Esophagus muscularis mucosa (tissue), 4 donors: ENCODE results near the gene ELMO3. TPM values are rescaled to one million over a fixed set of nuclear protein-coding genes. Genes with fewer than 3 reads are reported as not detected.

Source experiments
- DNase-seq: peaks from one replicate; pipeline ENCODE4 v3.0.0-alpha.2; 2017; ENCODE audit errors: extremely low spot score
- H3K27ac ChIP-seq, 4 donors: fragments of 200-600 bp; sonication (generic); replicated peaks in 1 of 4; 1 replicate in 3 of 4; 2 replicates in 1 of 4; pipeline ENCODE4 v1.5.1; 2016 to 2019; ENCODE audit warnings: mild to moderate bottlenecking in 1 of 4
- H3K27me3 ChIP-seq, 4 donors: fragments of 200-600 bp; sonication (generic); one replicate each; pipeline versions ENCODE4 v1.5.1 to v1.6.0; 2016 to 2019
- H3K36me3 ChIP-seq, 4 donors: fragments of 200-600 bp; sonication (generic); one replicate each; pipeline ENCODE4 v1.5.1; 2016 to 2019
- H3K4me1 ChIP-seq, 4 donors: fragments of 200-600 bp; sonication (generic); one replicate each; pipeline ENCODE4 v1.5.1; 2016 to 2019
- H3K4me3 ChIP-seq, 4 donors: fragments of 200-600 bp; sonication (generic); 1 replicate in 2 of 4; 2 replicates in 2 of 4; pipeline ENCODE4 v1.5.1; 2016 to 2019; ENCODE audit warnings: mild to moderate bottlenecking in 4 of 4, moderate library complexity in 1 of 4
- H3K9me3 ChIP-seq, 4 donors: fragments of 200-600 bp; sonication (generic); 1 replicate in 3 of 4; 2 replicates in 1 of 4; pipeline ENCODE4 v1.5.1; 2016 to 2019
- EP300 ChIP-seq: sonication (generic); formaldehyde crosslinking; IDR thresholded peaks from one replicate; pipeline ENCODE4 v1.6.1; 2017; ENCODE audit warnings: antibody characterized with exemption
- POLR2A ChIP-seq: fragments of 450-650 bp; IDR thresholded peaks from one replicate; pipeline ENCODE4 v1.6.1; 2017; ENCODE audit warnings: antibody characterized with exemption, moderate library complexity, mild to moderate bottlenecking, low read depth
- POLR2AphosphoS5 ChIP-seq, 2 donors: sonication (generic); formaldehyde crosslinking; IDR thresholded peaks; one replicate each; pipeline ENCODE4 v1.6.1; 2017; ENCODE audit warnings: antibody characterized with exemption in 2 of 2
- WGBS: methylation state at CpG from one replicate; pipeline ENCODE4 v1.1.5; 2018; 5-methylcytosine and 5-hydroxymethylcytosine counted together
- intact Hi-C: fragments of 100-400 bp; cut with DNase I; formaldehyde crosslinking; loops from one replicate; pipeline ENCODE4 v1.15.1; 2023
- total RNA-seq, 4 donors: library from RNA; depleted of rRNA; stranded (reverse); fragments of >200 nt; gene quantifications; one replicate each; pipeline versions ENCODE4 v1.1.0 to v1.2.1, GENCODE V29; 2016
- TF ChIP-seq, protein P1 (sequence below), 3 experiments: fragments of 200-600 bp in 2 of 3; fragments of 450-650 bp in 1 of 3; sonication (generic) in 2 of 3; IDR thresholded peaks; one replicate each; pipeline ENCODE4 v1.5.1; 2017 to 2019; ENCODE audit warnings: antibody characterized with exemption in 3 of 3, mild to moderate bottlenecking in 2 of 3, moderate library complexity in 1 of 3

Gene ELMO3
- total RNA-seq, 4 donors from 2014 or later, result 0.33 to 0.83 (median 0.60) TPM

DNA sequence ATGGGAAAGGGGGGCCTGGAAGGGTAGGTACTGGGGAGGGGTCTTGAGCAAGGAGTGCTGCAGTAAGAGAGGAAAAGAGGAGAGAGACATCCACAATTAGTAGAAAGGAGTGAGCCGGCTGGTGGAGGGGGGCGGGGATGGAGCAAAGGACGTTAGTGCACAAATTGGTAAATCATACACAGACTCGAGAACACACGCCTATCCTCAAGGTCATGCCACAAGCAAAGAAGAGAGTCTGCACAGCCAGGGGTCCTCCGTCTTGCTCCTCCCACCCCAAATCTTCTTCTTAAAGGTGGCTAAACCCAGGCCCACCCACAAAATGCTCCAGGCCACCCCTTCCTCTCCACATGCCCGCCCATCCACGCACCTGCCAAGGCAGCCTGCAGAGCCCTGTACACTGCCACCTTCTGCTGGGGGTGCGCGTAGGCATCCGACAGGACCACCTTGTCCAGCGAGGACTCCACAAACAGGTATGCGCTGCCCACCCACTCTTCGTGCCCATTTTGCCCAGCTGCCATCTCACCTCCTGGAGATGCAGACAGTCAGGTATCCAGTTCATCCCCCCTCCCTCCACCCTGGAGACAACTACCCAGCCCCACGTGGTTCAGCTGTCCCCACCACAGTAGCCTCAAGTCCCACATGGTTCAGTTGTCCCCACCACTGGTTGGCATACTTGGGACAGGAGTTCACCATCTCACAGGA, 42.6 kb upstream of the ELMO3 start:
- DNase-seq, result no peak
- no peaks in the 10 kb centered on the region for H3K27me3 ChIP-seq
- intact Hi-C loops, result loop anchor here (1.0 to 5.0 kb wide), 3 partner anchors 139 to 259 kb away; no protein-coding TSS in a partner anchor
- H3K4me3 ChIP-seq, result no peak overlapping the region
- no peaks in the 10 kb centered on the region for H3K36me3 ChIP-seq
- H3K9me3 ChIP-seq, result no peaks in the 10 kb centered on the region
- 74% methylated on average over 15 of the region's 15 CpGs for WGBS
- no peak for TF ChIP-seq POLR2AphosphoS5 (IDR thresholded peaks at IDR 0.05)
- TF ChIP-seq EP300, result no peak
- TF ChIP-seq, protein P1, sequence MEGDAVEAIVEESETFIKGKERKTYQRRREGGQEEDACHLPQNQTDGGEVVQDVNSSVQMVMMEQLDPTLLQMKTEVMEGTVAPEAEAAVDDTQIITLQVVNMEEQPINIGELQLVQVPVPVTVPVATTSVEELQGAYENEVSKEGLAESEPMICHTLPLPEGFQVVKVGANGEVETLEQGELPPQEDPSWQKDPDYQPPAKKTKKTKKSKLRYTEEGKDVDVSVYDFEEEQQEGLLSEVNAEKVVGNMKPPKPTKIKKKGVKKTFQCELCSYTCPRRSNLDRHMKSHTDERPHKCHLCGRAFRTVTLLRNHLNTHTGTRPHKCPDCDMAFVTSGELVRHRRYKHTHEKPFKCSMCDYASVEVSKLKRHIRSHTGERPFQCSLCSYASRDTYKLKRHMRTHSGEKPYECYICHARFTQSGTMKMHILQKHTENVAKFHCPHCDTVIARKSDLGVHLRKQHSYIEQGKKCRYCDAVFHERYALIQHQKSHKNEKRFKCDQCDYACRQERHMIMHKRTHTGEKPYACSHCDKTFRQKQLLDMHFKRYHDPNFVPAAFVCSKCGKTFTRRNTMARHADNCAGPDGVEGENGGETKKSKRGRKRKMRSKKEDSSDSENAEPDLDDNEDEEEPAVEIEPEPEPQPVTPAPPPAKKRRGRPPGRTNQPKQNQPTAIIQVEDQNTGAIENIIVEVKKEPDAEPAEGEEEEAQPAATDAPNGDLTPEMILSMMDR (IDR thresholded peaks at IDR 0.05), result no peak
- TF ChIP-seq POLR2A, result no peak
- H3K27ac ChIP-seq, result no peak overlapping the region
- H3K4me1 ChIP-seq, result peaks cover 34 to 47% (median 43%) of the 10 kb centered on the region in 4 donors

DNA sequence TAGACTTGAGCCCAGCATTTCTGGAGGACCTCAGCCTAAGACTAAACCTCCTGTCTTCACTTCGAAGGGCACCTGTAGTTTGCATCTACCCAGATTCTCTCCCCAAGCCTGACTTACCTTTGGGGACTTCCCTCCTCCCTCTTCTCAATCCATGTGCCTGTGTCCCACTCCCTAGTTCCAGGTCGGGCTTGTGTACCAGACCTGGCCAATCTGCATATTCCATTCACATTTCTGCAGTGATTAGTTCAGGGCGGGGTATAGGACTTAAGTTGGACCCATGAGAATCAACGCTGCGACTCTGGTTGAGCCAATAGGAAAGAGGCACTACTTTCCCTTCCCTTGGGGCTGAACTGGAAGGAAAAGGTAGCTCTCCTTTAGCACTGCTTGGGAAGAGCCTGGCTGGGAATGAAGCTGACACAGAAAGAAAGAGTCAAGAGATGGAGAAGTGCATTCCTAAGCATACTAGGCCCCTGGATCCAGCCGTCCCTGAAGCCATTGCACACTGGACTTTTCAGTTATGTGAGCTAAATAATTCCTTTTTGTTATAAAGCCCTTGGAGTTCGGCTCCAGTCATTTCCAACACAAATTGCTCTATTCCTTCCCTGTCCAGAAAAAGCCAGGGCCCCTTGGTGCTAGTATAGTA, 41.7 kb upstream of the ELMO3 start:
- H3K4me1 ChIP-seq, result peaks cover 42 to 52% (median 47%) of the 10 kb centered on the region in 4 donors
- H3K36me3 ChIP-seq, result no peaks in the 10 kb centered on the region
- TF ChIP-seq POLR2AphosphoS5 (IDR thresholded peaks at IDR 0.05) (no peak), EP300 (no peak), POLR2A (no peak)
- TF ChIP-seq, protein P1 (IDR thresholded peaks at IDR 0.05), result no peak
- DNase-seq, result no peak
- no peak overlapping the region for H3K4me3 ChIP-seq
- H3K27ac ChIP-seq, result no peak overlapping the region
- H3K9me3 ChIP-seq, result no peaks in the 10 kb centered on the region
- H3K27me3 ChIP-seq, result no peaks in the 10 kb centered on the region
- 66% methylated on average over 7 of the region's 7 CpGs for WGBS
- intact Hi-C loops, result loop anchor here (5.0 kb wide), 2 partner anchors 140 to 260 kb away; no protein-coding TSS in a partner anchor

DNA sequence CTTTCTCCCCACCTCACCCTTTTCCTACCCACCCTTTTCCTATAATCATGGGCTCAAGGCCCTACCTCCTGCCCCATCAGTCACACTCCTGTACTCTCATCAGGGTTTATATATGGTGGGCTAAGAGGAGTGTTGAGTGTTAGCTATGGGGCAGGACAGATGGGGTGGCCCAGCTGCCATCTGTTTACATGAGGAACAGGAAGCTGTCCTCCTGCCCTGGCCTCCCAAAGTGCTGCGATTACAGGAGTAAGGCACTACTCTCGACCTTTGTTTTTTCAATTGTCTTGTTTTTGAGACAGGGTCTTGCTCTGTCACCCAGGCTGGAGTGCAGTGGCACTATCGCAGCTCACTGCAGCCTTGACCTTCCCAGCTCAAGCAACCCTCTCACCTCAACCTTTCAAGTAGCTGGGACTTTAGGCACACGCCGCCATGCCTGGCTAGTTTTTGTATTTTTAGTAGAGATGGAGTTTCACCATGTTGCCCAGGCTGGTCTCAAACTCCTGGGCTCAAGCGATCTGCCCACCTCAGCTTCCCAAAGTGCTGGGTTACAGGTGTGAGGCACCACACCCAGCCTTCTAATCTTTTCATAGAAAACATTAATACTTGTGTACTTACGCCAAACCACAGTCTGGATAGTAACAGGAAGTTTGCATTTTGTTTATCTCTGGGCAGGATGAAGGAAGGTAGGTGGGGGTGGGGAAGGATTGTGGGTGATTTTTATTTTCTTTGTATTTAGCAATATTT, 40.9 kb upstream of the ELMO3 start:
- 83% methylated on average over 7 of the region's 7 CpGs for WGBS
- DNase-seq, result no peak
- Histone ChIP-seq H3K27ac (no peak overlapping the region), H3K4me1 (peaks cover 51 to 61% (median 55%) of the 10 kb centered on the region in 4 donors), H3K36me3 (no peaks in the 10 kb centered on the region), H3K9me3 (no peaks in the 10 kb centered on the region), H3K27me3 (peaks cover 0 to 7% (median under 1%) of the 10 kb centered on the region in 4 donors), H3K4me3 (no peak overlapping the region)
- TF ChIP-seq EP300, result no peak
- no peak for TF ChIP-seq POLR2A
- TF ChIP-seq, protein P1 (IDR thresholded peaks at IDR 0.05), result no peak
- intact Hi-C loops, result loop anchor here (2.0 to 5.0 kb wide), 3 partner anchors 27 to 261 kb away; no protein-coding TSS in a partner anchor

DNA sequence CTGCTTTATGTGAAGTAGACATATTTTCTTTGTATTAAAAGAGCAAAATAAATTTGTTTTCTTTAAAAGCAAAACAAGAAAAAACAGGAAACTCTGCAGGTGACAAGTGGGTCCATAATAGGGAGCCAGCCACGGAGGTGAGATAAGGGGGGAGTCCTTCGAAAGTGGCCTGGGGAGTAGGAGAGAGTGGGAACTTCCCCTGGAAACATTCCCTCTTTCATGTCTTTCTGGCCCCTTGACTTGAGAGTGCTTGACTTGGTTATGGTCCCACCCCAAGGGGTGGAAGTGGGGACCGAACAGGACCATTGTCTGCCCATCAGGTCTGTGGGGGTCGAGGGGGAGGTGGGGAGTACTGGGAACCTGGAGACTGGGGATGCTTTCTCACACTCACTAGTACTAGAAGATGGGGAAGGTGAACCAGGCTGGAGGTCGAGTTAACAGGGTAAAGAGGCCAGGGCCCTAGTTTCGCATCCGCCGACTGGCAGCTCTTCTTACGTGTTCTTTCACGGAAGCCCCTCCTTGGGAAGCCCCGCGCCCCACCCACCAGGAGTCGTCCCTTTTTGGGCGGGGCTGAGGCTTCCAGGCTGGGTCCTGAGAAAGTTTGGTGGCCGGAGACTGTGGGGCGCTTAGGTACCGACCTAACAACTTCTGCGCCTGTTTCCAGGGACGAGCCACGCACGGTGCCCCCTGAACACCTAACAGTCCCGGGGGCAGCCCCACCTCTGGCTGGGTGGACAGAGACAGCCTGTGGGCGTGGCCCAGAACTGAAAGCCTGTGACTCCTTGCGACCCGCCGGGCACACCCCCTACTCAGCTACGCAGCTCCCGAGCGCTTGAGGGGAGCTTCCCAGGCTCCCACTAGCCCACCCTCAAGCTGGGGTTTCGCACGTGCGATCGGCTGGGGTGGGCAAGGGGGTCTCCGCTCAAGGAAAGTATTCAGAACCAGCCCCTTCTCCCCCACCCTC, 40.0 kb upstream of the ELMO3 start:
- peaks cover 0 to 16% (median 2%) of the 10 kb centered on the region in 4 donors for H3K27me3 ChIP-seq
- H3K4me3 ChIP-seq, result peak overlapping the region; percentile 79 to 95 (median 94)
- intact Hi-C loops, result loop anchor here (2.0 to 5.0 kb wide), 3 partner anchors 26 to 262 kb away; no protein-coding TSS in a partner anchor
- H3K27ac ChIP-seq, result peak overlapping the region; percentile 76 to 91 (median 81)
- H3K9me3 ChIP-seq, result no peaks in the 10 kb centered on the region
- no peaks in the 10 kb centered on the region for H3K36me3 ChIP-seq
- no peak for DNase-seq
- WGBS, result 13% methylated on average over 20 of the region's 34 CpGs
- TF ChIP-seq POLR2AphosphoS5 (IDR thresholded peaks at IDR 0.05) (no peak), POLR2A (no peak), EP300 (no peak)
- peaks cover 59 to 69% (median 64%) of the 10 kb centered on the region in 4 donors for H3K4me1 ChIP-seq
